Ramos (cell line): ENCODE data around the gene MAP7D1.
"Not testable (repeated sequence)": the region's sequence is repeated elsewhere in the genome, so short reads cannot be mapped to it uniquely, and the experiment has no call there.

Experiments
- in situ Hi-C: fragments of 300-500 bp; cut with MboI; formaldehyde crosslinking; loops from one replicate; pipeline ENCODE4 v1.14.3; 2022; ENCODE audit warnings: low sequenced_read_pairs; ENCODE audit not compliant: unreplicated experiment

The MAP7D1 gene

GRCh38 chr1:36187800-36188593, 32.0 kb downstream of the MAP7D1 start:
- in situ Hi-C loops: loop anchor here (5.0 kb wide), 1 partner anchor 36 kb away; no protein-coding TSS in a partner anchor

GRCh38 chr1:36196805-36197204, 40.8 kb downstream of the MAP7D1 start:
- in situ Hi-C loops: not testable (repeated sequence)

- in situ Hi-C loops: no loop called here
Measured at GRCh38 chr1:36198641-36199040, 42.7 kb downstream of the MAP7D1 start.

GRCh38 chr1:36199934-36200741, 44.2 kb downstream of the MAP7D1 start:
- in situ Hi-C loops: no loop called here

GRCh38 chr1:36203027-36203553, 47.1 kb downstream of the MAP7D1 start:
- in situ Hi-C loops: no loop called here

GRCh38 chr1:36203554-36204346, 47.8 kb downstream of the MAP7D1 start:
- in situ Hi-C loops: no loop called here

GRCh38 chr1:36204347-36204909, 48.5 kb downstream of the MAP7D1 start:
- in situ Hi-C loops: no loop called here

GRCh38 chr1:36206323-36206858, 50.4 kb downstream of the MAP7D1 start:
- in situ Hi-C loops: no loop called here

- in situ Hi-C loops: no loop called here
Measured at GRCh38 chr1:36207339-36207738, 51.4 kb downstream of the MAP7D1 start.

- in situ Hi-C loops: no loop called here
Measured at GRCh38 chr1:36208978-36209703, 53.2 kb downstream of the MAP7D1 start.

- in situ Hi-C loops: no loop called here
Measured at GRCh38 chr1:36211307-36211706, 55.3 kb downstream of the MAP7D1 start.

GRCh38 chr1:36211841-36212240, 55.9 kb downstream of the MAP7D1 start:
- in situ Hi-C loops: no loop called here

GRCh38 chr1:36212782-36213181, 56.8 kb downstream of the MAP7D1 start:
- in situ Hi-C loops: no loop called here

- in situ Hi-C loops: no loop called here
Measured at GRCh38 chr1:36217670-36218069, 61.7 kb downstream of the MAP7D1 start.

- in situ Hi-C loops: not testable (repeated sequence)
Measured at GRCh38 chr1:36221901-36222300, 65.9 kb downstream of the MAP7D1 start.

- in situ Hi-C loops: no loop called here
Measured at GRCh38 chr1:36222481-36223380, 66.8 kb downstream of the MAP7D1 start.

- in situ Hi-C loops: no loop called here
Measured at GRCh38 chr1:36223381-36223995, 67.5 kb downstream of the MAP7D1 start.
